GM10248 (cell line): ENCODE measurements around the gene KBTBD13.
A peak's percentile ranks its signal among the peaks of the same experiment; 100 is the strongest.
"Not testable (repeated sequence)": the region's sequence is repeated elsewhere in the genome, so short reads cannot be mapped to it uniquely, and the experiment has no call there.

Experiments used
- CTCF ChIA-PET: fragments of 300-600 bp; sonication (Branson Sonifier 250); formaldehyde crosslinking; extraction: SDS; loops from one replicate; lab custom pipeline; 2021; ENCODE audit warnings: antibody characterized with exemption; lab: Yijun Ruan, JAX
- POLR2A ChIA-PET: fragments of 350-650 bp; sonication (Branson Sonifier 250); formaldehyde crosslinking; extraction: SDS; loops from one replicate; lab custom pipeline; 2020; ENCODE audit warnings: antibody characterized with exemption; lab: Yijun Ruan, JAX
- DNase-seq: peaks from one replicate; pipeline ENCODE4 v3.0.0; 2012; ENCODE audit errors: extremely low spot score
- CTCF ChIP-seq: IDR thresholded peaks from 2 replicates; pipeline ENCODE4 v1.5.1; 2012; ENCODE audit warnings: mild to moderate bottlenecking, low read depth; ENCODE audit errors: extremely low read depth, missing control alignments, control extremely low read depth

The KBTBD13 gene

GRCh38 chr15:65040461-65040860 is 36.1 kb upstream of the KBTBD13 start:
- no peak for TF ChIP-seq CTCF
- no peak for DNase-seq
- ChIA-PET POLR2A (no interaction called here), CTCF (interaction anchor here (1.1 to 2.5 kb wide), 2 partner anchors 11 to 29 kb away, joined by 3 to 12 read pairs; no protein-coding TSS in a partner anchor)

DNA sequence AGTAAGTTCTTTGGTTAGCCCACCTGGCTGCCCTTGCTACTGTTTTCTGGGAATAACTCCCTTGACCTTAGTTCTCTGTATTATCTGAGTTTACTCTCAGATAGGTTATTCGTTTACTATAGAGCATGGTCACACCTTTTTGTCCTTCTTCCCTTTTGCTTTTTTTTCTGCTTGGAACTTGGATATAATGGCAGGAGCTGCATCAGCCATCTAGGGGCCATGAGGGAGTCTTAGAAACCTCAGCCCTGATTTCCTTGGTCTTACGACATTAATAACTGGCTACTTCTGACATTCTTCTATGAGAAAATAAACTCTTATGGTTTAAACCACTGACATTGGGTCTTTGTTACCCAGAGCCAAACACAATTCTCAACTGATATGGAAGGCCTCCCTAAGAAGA is 34.8 kb upstream of the KBTBD13 start:
- POLR2A ChIA-PET: no interaction called here
- DNase-seq: no peak
- CTCF ChIA-PET: interaction anchor here (1.3 to 4.0 kb wide), 5 partner anchors 8 to 343 kb away, joined by 3 to 23 read pairs (median 9); no protein-coding TSS in a partner anchor
- no peak for TF ChIP-seq CTCF

GRCh38 chr15:65042776-65043327 is 33.7 kb upstream of the KBTBD13 start:
- CTCF ChIA-PET: interaction anchor here (0.8 to 4.0 kb wide), 11 partner anchors 9 to 342 kb away, joined by 3 to 23 read pairs (median 5); no protein-coding TSS in a partner anchor
- no peak for TF ChIP-seq CTCF
- POLR2A ChIA-PET: no interaction called here

GRCh38 chr15:65044218-65044617 is 32.3 kb upstream of the KBTBD13 start:
- POLR2A ChIA-PET, DNase-seq: not testable (repeated sequence)
- CTCF ChIA-PET: interaction anchor here (0.9 to 4.0 kb wide), 6 partner anchors 10 to 341 kb away, joined by 3 to 23 read pairs (median 8); no protein-coding TSS in a partner anchor

More at GRCh38 chr15:65042776-65043327, 33.7 kb upstream of the KBTBD13 start:
- DNase-seq: no peak

DNA sequence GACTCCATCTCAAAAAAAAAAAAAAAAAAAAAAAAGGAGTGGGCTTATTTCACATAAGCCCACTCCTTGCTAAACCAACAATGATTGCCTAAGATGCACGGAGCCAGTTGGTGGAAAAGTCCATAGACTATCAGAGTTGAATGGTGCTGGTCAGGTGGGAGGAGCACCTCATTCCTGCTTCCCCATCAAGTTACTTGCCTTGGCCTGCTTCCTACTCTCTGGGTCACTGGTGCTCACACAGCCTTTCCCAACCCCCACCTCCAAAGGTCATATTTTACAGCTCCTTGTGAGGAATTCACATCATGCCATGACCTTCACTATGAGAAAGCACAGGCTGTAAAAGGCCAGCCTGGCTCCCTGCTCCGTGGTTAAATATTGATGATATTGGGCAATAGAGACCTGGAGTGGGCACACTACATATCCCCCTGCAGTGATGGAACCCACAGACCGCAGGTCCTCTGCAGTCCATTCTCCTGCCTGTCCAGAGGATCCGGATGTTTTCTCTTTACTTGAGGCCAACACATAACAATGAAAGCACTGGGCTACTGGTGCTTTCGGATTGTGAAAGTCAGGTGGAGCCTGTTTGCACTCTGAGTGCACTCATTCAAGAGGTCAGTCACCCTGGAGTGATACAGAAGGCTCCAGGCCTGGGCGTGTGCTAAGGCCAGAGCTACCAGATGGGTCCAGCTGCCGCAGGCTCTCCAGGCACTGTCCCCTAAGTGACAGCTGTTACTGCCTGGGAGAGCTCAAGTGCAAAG is 31.6 kb upstream of the KBTBD13 start, which contains the start of gene SLC51B:
TSS of gene SLC51B (plus strand) at position 664 of the 758 bp plus-strand sequence. CDS start 4,618 bp downstream, outside the sequence.
- TF ChIP-seq CTCF: no peak
- ChIA-PET CTCF (interaction anchor here (1.4 to 4.0 kb wide), 3 partner anchors 9 to 14 kb away, joined by 3 to 23 read pairs (median 22); no protein-coding TSS in a partner anchor), POLR2A (no interaction called here)
- no peak for DNase-seq

DNA sequence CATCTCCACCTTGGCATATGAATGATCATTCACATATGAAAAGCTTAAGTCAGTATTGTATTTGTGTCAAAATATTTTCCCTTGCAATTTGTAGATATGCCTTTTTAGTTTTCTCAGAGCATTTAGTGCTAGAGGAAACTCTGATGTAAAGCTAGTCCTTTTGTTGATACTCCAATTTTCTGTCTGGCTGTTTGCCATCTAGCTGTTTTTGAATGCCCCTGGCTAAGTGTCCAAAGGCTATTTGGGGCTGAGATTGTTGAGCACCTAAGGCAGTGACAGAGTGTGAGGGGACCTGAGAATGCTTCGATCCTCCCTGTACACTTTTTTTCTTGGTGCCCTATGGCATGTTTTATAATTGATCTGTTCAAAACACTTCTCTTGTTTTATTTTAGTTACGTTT is 28.3 kb upstream of the KBTBD13 start:
- ChIA-PET CTCF (interaction anchor here (0.7 to 9.0 kb wide), 5 partner anchors 9 to 53 kb away, joined by 3 to 72 read pairs (median 4); partner anchors contain the start of gene RASL12), POLR2A (interaction anchor here (0.8 kb wide), 1 partner anchor 257 kb away, joined by 5 read pairs; no protein-coding TSS in a partner anchor)
- no peak for DNase-seq
- TF ChIP-seq CTCF: no peak

GRCh38 chr15:65049418-65049840 is 27.1 kb upstream of the KBTBD13 start:
- no peak for TF ChIP-seq CTCF
- CTCF ChIA-PET: interaction anchor here (9.0 kb wide), 1 partner anchor 20 kb away, joined by 72 read pairs; the partner anchor contains the start of gene RASL12
- DNase-seq: peak; percentile 98
- POLR2A ChIA-PET: no interaction called here
